Fibroblast of pulmonary artery (primary cell): ENCODE results near the gene CCDC187.
"Not testable (repeated sequence)": the region's sequence is repeated elsewhere in the genome, so short reads cannot be mapped to it uniquely, and the experiment has no call there.

ENCODE experiments used
- DNase-seq: peaks from one replicate; pipeline ENCODE4 v3.0.0-alpha.2; 2010; ENCODE audit warnings: low read depth
- H3K4me3 ChIP-seq: replicated peaks from 2 replicates; pipeline ENCODE4 v1.5.1; 2011; ENCODE audit warnings: low read depth, mild to moderate bottlenecking, control low read depth, low read length, moderate library complexity
- TF ChIP-seq, protein P1 (sequence below): IDR thresholded peaks from 2 replicates; pipeline ENCODE4 v1.5.1; 2011; ENCODE audit warnings: mild to moderate bottlenecking, control low read depth, low read length, inconsistent platforms; ENCODE audit errors: missing control alignments

The CCDC187 gene

GRCh38 chr9:136303825-136304416 lies at the start of gene CCDC187:
Gene CCDC187, minus strand, starts transcription at chr9:136304094. Its CDS starts 264 bp downstream, at chr9:136303830.
- H3K4me3 ChIP-seq = no peak within 1 kb of the TSS
- no peak for DNase-seq
- TF ChIP-seq, protein P1, sequence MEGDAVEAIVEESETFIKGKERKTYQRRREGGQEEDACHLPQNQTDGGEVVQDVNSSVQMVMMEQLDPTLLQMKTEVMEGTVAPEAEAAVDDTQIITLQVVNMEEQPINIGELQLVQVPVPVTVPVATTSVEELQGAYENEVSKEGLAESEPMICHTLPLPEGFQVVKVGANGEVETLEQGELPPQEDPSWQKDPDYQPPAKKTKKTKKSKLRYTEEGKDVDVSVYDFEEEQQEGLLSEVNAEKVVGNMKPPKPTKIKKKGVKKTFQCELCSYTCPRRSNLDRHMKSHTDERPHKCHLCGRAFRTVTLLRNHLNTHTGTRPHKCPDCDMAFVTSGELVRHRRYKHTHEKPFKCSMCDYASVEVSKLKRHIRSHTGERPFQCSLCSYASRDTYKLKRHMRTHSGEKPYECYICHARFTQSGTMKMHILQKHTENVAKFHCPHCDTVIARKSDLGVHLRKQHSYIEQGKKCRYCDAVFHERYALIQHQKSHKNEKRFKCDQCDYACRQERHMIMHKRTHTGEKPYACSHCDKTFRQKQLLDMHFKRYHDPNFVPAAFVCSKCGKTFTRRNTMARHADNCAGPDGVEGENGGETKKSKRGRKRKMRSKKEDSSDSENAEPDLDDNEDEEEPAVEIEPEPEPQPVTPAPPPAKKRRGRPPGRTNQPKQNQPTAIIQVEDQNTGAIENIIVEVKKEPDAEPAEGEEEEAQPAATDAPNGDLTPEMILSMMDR = no peak

- DNase-seq = no peak
- H3K4me3 ChIP-seq = no peak overlapping the region
- TF ChIP-seq, protein P1 = no peak
Measured at GRCh38 chr9:136353088-136353487, 49.2 kb upstream of the CCDC187 start.

DNA sequence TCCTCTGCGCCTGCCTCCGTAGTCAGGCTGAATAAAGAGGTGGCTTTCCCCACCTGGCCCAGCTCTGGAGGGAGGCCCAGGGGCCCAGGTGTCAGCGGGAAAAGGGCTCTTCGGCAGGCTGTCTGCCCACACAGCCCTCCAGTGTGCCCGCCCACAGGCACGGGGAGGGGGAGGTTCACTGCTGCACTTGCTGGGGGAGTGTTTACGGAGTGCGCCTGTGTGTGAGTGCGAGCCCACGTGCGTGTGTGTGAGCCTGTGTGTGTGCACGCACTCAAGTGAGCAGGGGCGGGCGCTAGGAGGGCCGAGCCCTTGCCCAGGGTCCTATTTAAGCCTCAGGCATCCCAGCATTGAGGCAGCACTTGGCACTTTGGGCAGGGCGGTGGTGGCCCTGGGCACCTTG lies 48.8 kb upstream of the CCDC187 start:
- DNase-seq = no peak
- H3K4me3 ChIP-seq = no peak overlapping the region
- TF ChIP-seq, protein P1 = no peak

DNA sequence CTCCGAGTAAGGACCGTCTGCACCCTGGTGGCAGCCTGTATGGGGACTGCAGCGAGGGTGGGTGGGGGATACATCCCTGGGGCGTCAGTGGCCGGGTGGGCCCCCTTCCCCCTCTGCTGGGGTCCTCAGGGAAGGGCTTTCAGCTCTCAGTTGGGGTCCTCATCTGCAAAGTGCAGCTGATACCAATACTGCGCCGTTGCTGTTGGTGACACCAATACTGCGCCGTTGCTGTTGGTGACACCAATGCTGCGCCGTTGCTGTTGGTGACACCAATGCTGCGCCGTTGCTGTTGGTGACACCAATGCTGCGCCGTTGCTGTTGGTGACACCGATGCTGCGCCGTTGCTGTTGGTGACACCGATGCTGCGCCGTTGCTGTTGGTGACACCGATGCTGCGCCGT lies 48.0 kb upstream of the CCDC187 start:
- H3K4me3 ChIP-seq, DNase-seq: not testable (repeated sequence)

- TF ChIP-seq, protein P1 = no peak
Measured at GRCh38 chr9:136351252-136351800, 47.4 kb upstream of the CCDC187 start.

DNA sequence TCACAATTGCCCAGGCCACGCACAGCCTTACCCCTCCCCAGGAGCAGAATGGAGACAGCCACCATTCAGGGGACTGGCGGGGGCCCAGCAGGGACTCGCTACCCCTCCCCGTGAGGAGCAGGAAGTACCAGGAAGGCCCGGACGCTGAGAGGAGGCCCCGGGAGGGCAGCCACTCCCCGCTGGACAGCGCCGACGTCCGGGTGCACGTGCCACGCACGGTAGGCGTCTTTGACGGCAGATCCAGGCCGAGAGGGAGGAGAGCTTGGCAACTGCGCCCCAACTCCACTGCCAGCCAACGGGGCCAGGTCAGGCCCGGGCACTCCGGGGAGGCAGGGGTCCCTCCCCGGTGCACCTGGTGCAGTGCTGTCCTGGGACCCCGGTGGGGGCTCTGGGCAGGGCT lies 45.7 kb upstream of the CCDC187 start:
- no peak for DNase-seq
- no peak overlapping the region for H3K4me3 ChIP-seq
- TF ChIP-seq, protein P1 = no peak

More at GRCh38 chr9:136351252-136351800, 47.4 kb upstream of the CCDC187 start:
- H3K4me3 ChIP-seq = no peak overlapping the region
- no peak for DNase-seq

GRCh38 chr9:136348691-136349090 lies 44.8 kb upstream of the CCDC187 start:
- TF ChIP-seq, protein P1 = no peak
- DNase-seq = no peak
- no peak overlapping the region for H3K4me3 ChIP-seq
